ENCODE data around the gene ATP2B2.
A peak's percentile ranks its signal among the peaks of the same experiment; 100 is the strongest.

Gene ATP2B2

GRCh38 chr3:10493202-10493589 lies 12.2 kb downstream of the ATP2B2 start:
- no peak for DNase-seq (ENCODE audit: low read depth)

- no peak for DNase-seq (ENCODE audit: low read depth)
Measured at GRCh38 chr3:10492364-10493201, 12.8 kb downstream of the ATP2B2 start.

- DNase-seq (ENCODE audit: low read depth) = no peak
Measured at GRCh38 chr3:10489746-10490483, 15.5 kb downstream of the ATP2B2 start.

DNA sequence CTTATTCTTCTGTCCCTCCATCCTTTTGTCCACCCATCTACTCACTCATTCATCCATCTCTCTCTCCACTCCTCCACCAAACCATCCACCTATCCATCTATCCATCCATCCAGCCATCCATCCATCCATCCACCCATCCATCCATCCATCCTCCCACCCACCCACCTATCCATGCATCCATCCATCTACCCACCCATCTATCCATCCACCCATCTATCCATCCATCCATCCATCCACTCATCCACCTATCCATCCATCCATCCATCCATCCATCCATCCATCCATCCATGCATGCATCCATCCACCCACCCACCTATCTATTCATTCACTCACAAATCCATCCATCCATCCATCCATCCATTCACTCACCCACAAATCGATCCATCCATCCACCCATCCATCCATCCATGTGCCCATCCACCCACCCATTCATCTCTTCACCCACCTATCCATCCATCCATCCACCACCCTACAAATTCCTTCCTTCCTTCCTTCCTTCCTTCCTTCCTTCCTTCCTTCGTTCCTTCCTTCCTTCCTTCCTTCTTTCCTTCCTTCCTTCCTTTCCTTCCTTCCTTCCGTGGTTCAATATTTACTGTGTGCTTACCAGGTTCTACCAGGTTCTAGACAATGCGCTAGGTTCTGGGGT lies 17.3 kb downstream of the ATP2B2 start:
- DNase-seq (ENCODE audit: low read depth) = no peak

- no peak for DNase-seq (ENCODE audit: low read depth)
Measured at GRCh38 chr3:10485806-10486205, 19.6 kb downstream of the ATP2B2 start.

DNA sequence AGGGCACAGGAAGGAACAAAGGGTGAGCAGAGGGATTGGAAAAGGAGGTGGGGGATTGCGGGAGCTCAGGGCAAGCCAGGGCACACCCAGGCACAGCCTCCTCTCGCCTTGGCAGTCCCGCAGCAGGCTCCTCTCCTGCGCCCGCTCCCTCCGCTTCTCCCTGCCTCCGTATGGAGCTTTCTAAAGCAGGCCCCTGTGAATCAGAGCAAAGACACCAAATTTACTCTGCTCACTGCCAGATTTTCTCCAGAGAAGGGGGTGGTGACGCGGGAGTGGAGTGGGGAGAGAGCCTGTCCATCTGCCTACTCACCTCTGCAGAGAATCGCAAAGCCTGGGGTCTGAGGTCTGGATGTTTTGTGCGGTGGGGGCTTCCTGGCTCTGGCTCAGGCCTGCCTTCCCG lies 20.0 kb downstream of the ATP2B2 start:
- no peak for DNase-seq (ENCODE audit: low read depth)

- no peak for DNase-seq (ENCODE audit: low read depth)
Measured at GRCh38 chr3:10484709-10485108, 20.7 kb downstream of the ATP2B2 start.

DNA sequence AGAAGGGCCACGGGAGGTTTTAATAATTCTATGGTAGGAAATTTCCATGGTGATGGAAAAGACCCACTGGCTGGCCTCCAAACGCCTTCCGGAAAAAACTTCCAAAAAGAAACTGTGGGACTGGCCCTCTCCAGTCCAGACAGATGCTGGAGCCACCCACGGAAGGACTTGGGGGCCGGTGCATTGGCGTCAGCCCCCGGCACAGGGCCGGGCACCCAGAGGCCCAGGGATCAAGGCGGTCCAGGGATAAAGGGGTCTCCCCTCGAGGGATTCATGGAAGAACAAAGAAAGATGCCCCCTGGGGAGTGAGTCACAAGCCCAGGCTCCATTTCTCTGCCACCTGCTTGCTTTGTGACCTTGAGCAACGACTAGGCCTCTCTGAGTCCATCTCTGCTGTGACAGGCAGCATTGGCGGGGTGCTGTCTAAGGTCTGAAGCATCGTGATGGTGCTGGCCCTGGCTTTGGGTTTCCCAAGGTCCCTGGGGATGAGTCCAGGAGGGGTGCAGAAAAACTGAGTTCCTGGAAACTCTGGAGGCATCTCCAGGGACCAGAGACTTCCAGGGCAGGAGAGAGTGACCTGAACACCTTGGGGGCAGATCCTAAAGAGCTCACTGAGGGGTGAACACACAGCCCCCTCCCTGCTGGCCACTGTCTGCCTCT lies 21.6 kb downstream of the ATP2B2 start:
- DNase-seq (ENCODE audit: low read depth) = no peak

- no peak for DNase-seq (ENCODE audit: low read depth)
Measured at GRCh38 chr3:10483364-10483675, 22.1 kb downstream of the ATP2B2 start.

GRCh38 chr3:10482631-10483363 lies 22.6 kb downstream of the ATP2B2 start:
- DNase-seq (ENCODE audit: low read depth) = no peak

DNA sequence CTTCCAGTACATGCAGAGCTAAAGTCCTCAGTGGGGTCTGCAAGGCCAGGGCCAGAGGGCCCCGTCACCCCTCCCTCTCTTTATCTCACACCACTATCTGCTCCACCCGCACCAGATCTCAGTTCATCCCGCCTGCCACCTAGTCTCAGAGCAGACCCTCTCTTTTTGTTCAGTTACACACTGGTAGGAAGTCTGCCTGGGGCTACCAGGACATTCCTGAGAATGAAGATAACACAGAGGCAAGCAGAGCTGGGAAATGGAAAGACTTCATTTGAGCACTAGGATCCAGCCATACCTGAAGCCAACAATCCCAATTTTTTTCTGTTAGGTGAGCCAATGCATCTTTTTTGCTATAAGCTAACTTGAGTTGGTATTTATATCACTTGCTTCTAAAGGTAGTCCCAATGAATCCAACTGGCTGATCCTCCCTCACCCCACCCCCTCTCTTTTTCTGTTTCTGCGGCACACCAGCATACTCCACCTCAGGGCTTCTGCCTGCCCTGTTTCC lies 24.5 kb downstream of the ATP2B2 start:
- no peak for DNase-seq (ENCODE audit: low read depth)

DNA sequence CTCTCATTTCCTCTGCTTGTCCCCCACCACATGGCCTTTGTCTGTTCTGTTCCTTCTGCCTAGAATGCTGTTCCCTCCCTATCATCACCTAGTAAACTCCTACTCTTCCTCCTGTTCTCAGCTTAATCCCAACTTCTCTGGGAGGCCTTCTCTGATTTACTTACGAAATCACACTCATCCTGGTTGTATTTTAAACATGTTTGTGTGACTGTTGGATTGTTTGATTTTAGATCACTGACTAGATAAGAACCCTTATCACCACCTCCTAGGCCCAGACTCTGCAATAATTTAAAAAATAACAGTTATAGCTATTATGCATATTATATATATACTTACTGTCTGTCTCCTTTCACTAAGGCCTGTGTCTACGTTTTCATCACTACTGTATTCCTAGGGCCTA lies 26.1 kb downstream of the ATP2B2 start:
- no peak for DNase-seq (ENCODE audit: low read depth)

DNA sequence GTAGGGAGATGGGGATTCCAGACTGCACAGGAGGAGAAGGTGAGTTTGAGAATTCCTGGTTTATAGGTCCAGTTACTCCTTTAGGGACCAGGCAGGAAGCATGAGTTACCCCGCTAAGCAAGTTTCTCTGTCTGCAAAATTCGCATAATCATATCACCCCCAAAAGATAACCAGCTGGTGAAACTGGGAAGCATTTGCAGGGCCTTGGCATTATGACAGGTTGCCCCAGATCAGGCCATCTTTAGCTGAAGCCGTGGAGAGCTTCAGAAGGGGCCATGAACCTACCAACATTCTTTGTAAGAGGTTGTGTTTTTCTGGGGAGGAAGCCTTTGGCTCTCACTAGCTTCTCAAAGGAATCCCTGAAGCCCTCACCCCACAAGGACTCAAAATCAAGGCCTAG lies 29.4 kb downstream of the ATP2B2 start:
- no peak for DNase-seq (ENCODE audit: low read depth)

DNA sequence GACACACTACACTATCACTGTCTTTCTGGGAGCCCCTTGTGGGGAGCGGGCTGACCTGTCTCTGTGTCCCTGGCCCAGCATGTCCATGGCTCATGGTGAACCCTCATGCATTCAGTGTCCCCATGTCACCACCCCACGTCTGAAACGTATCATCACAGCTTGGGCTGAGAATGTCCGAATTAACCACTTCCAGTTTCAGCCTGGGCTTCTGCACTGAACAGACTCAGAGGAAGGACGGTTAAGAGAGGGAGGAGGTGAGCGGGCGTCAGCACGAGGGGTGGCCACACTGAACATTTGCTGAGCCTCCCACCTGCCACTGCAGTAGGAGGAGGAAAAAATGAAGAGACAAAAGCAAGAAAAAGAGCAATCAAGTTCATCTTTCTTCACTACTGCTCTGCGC lies 30.5 kb downstream of the ATP2B2 start:
- no peak for DNase-seq (ENCODE audit: low read depth)

GRCh38 chr3:10474275-10474646 lies 31.1 kb downstream of the ATP2B2 start:
- no peak for DNase-seq (ENCODE audit: low read depth)

- DNase-seq (ENCODE audit: low read depth) = no peak
Measured at GRCh38 chr3:10473581-10474274, 31.7 kb downstream of the ATP2B2 start.

- no peak for DNase-seq (ENCODE audit: low read depth)
Measured at GRCh38 chr3:10472877-10473440, 32.4 kb downstream of the ATP2B2 start.

GRCh38 chr3:10471054-10471688 lies 34.2 kb downstream of the ATP2B2 start:
- peak; percentile 3 for DNase-seq (ENCODE audit: low read depth)

- DNase-seq (ENCODE audit: low read depth) = no peak
Measured at GRCh38 chr3:10470120-10471053, 35.0 kb downstream of the ATP2B2 start.
